ENCODE data around the gene EPHB2. TPM values are rescaled to one million over a fixed set of nuclear protein-coding genes. Genes with fewer than 3 reads are reported as not detected.

Gene EPHB2
- total and polyA plus RNA-seq, 9 donors: 10.7 to 31.7 (median 20.4) TPM

GRCh38 chr1:22821027-22821426 is 110.4 kb downstream of the EPHB2 start:
- H3K27ac ChIP-seq (ENCODE audit: low read length): no peak overlapping the region
- DNase-seq: no peak
- H3K4me3 ChIP-seq (ENCODE audit: low read length): no peak overlapping the region
- H3K27me3 ChIP-seq (ENCODE audit: control insufficient read depth, insufficient read depth, low read length): no peaks in the 10 kb centered on the region
- WGBS (ENCODE audit: insufficient coverage): no CpG with 5 or more reads among the region's 5 CpGs
- no peaks in the 10 kb centered on the region for H3K36me3 ChIP-seq (ENCODE audit: control insufficient read depth, insufficient read depth, low read length)
- H3K4me1 ChIP-seq (ENCODE audit: control insufficient read depth, insufficient read depth, low read length): peaks cover 23% of the 10 kb centered on the region
- H3K9me3 ChIP-seq (replicated peaks; ENCODE audit: control insufficient read depth, low read depth, low read length): no peaks in the 10 kb centered on the region

- 88% methylated on average over 1 of the region's 1 CpG for WGBS (ENCODE audit: insufficient coverage)
- Histone ChIP-seq H3K4me1 (ENCODE audit: control insufficient read depth, insufficient read depth, low read length) (peaks cover 31% of the 10 kb centered on the region), H3K9me3 (replicated peaks; ENCODE audit: control insufficient read depth, low read depth, low read length) (no peaks in the 10 kb centered on the region), H3K36me3 (ENCODE audit: control insufficient read depth, insufficient read depth, low read length) (no peaks in the 10 kb centered on the region), H3K4me3 (ENCODE audit: low read length) (no peak overlapping the region), H3K27ac (ENCODE audit: low read length) (no peak overlapping the region), H3K27me3 (ENCODE audit: control insufficient read depth, insufficient read depth, low read length) (no peaks in the 10 kb centered on the region)
- DNase-seq: no peak
Observed at GRCh38 chr1:22822371-22822770, 111.7 kb downstream of the EPHB2 start.

- no peaks in the 10 kb centered on the region for H3K36me3 ChIP-seq (ENCODE audit: control insufficient read depth, insufficient read depth, low read length)
- H3K4me1 ChIP-seq (ENCODE audit: control insufficient read depth, insufficient read depth, low read length): peaks cover 43% of the 10 kb centered on the region
- no peaks in the 10 kb centered on the region for H3K9me3 ChIP-seq (replicated peaks; ENCODE audit: control insufficient read depth, low read depth, low read length)
- DNase-seq: no peak
- H3K27ac ChIP-seq (ENCODE audit: low read length): no peak overlapping the region
- 84% methylated on average over 8 of the region's 10 CpGs for WGBS (ENCODE audit: insufficient coverage)
- H3K4me3 ChIP-seq (ENCODE audit: low read length): no peak overlapping the region
- no peaks in the 10 kb centered on the region for H3K27me3 ChIP-seq (ENCODE audit: control insufficient read depth, insufficient read depth, low read length)
Observed at GRCh38 chr1:22824466-22824865, 113.8 kb downstream of the EPHB2 start.

GRCh38 chr1:22824975-22825374 is 114.3 kb downstream of the EPHB2 start:
- 89% methylated on average over 2 of the region's 5 CpGs for WGBS (ENCODE audit: insufficient coverage)
- Histone ChIP-seq H3K9me3 (replicated peaks; ENCODE audit: control insufficient read depth, low read depth, low read length) (no peaks in the 10 kb centered on the region), H3K36me3 (ENCODE audit: control insufficient read depth, insufficient read depth, low read length) (no peaks in the 10 kb centered on the region), H3K4me1 (ENCODE audit: control insufficient read depth, insufficient read depth, low read length) (peaks cover 49% of the 10 kb centered on the region), H3K27ac (ENCODE audit: low read length) (no peak overlapping the region), H3K4me3 (ENCODE audit: low read length) (no peak overlapping the region), H3K27me3 (ENCODE audit: control insufficient read depth, insufficient read depth, low read length) (no peaks in the 10 kb centered on the region)
- DNase-seq: no peak

- peaks cover 52% of the 10 kb centered on the region for H3K4me1 ChIP-seq (ENCODE audit: control insufficient read depth, insufficient read depth, low read length)
Observed at GRCh38 chr1:22825486-22826189, 115.0 kb downstream of the EPHB2 start.

GRCh38 chr1:22826604-22827580 is 116.3 kb downstream of the EPHB2 start:
- no peak overlapping the region for H3K4me3 ChIP-seq (ENCODE audit: low read length)
- 36% methylated on average over 8 of the region's 15 CpGs for WGBS (ENCODE audit: insufficient coverage)
- peaks cover 52% of the 10 kb centered on the region for H3K4me1 ChIP-seq (ENCODE audit: control insufficient read depth, insufficient read depth, low read length)
- H3K9me3 ChIP-seq (replicated peaks; ENCODE audit: control insufficient read depth, low read depth, low read length): no peaks in the 10 kb centered on the region
- no peaks in the 10 kb centered on the region for H3K27me3 ChIP-seq (ENCODE audit: control insufficient read depth, insufficient read depth, low read length)
- H3K36me3 ChIP-seq (ENCODE audit: control insufficient read depth, insufficient read depth, low read length): no peaks in the 10 kb centered on the region
- DNase-seq: peak; percentile 88
- H3K27ac ChIP-seq (ENCODE audit: low read length): peak overlapping the region; percentile 81

More at GRCh38 chr1:22825486-22826189, 115.0 kb downstream of the EPHB2 start:
- Histone ChIP-seq H3K27me3 (ENCODE audit: control insufficient read depth, insufficient read depth, low read length) (no peaks in the 10 kb centered on the region), H3K27ac (ENCODE audit: low read length) (peak overlapping the region; percentile 81), H3K36me3 (ENCODE audit: control insufficient read depth, insufficient read depth, low read length) (no peaks in the 10 kb centered on the region), H3K9me3 (replicated peaks; ENCODE audit: control insufficient read depth, low read depth, low read length) (no peaks in the 10 kb centered on the region), H3K4me3 (ENCODE audit: low read length) (no peak overlapping the region)
- whole genome bisulfite sequencing (ENCODE audit: insufficient coverage): 32% methylated on average over 4 of the region's 4 CpGs
- DNase-seq: peak; percentile 64

GRCh38 chr1:22827666-22828483 is 117.2 kb downstream of the EPHB2 start:
- DNase-seq: no peak

GRCh38 chr1:22828484-22829308 is 118.1 kb downstream of the EPHB2 start:
- H3K27ac ChIP-seq (ENCODE audit: low read length): no peak overlapping the region
- H3K36me3 ChIP-seq (ENCODE audit: control insufficient read depth, insufficient read depth, low read length): no peaks in the 10 kb centered on the region
- no peaks in the 10 kb centered on the region for H3K9me3 ChIP-seq (replicated peaks; ENCODE audit: control insufficient read depth, low read depth, low read length)
- peaks cover 52% of the 10 kb centered on the region for H3K4me1 ChIP-seq (ENCODE audit: control insufficient read depth, insufficient read depth, low read length)
- H3K4me3 ChIP-seq (ENCODE audit: low read length): no peak overlapping the region
- DNase-seq: peak; percentile 72
- 58% methylated on average over 12 of the region's 15 CpGs for WGBS (ENCODE audit: insufficient coverage)
- no peaks in the 10 kb centered on the region for H3K27me3 ChIP-seq (ENCODE audit: control insufficient read depth, insufficient read depth, low read length)

More at GRCh38 chr1:22827666-22828483, 117.2 kb downstream of the EPHB2 start:
- Histone ChIP-seq H3K4me3 (ENCODE audit: low read length) (no peak overlapping the region), H3K27me3 (ENCODE audit: control insufficient read depth, insufficient read depth, low read length) (no peaks in the 10 kb centered on the region), H3K36me3 (ENCODE audit: control insufficient read depth, insufficient read depth, low read length) (no peaks in the 10 kb centered on the region), H3K4me1 (ENCODE audit: control insufficient read depth, insufficient read depth, low read length) (peaks cover 52% of the 10 kb centered on the region), H3K9me3 (replicated peaks; ENCODE audit: control insufficient read depth, low read depth, low read length) (no peaks in the 10 kb centered on the region), H3K27ac (ENCODE audit: low read length) (no peak overlapping the region)
- WGBS (ENCODE audit: insufficient coverage): 77% methylated on average over 6 of the region's 9 CpGs

GRCh38 chr1:22829309-22829989 is 118.8 kb downstream of the EPHB2 start:
- 48% methylated on average over 11 of the region's 12 CpGs for WGBS (ENCODE audit: insufficient coverage)

More at GRCh38 chr1:22829309-22829989, 118.8 kb downstream of the EPHB2 start:
- H3K27me3 ChIP-seq (ENCODE audit: control insufficient read depth, insufficient read depth, low read length): no peaks in the 10 kb centered on the region
- H3K9me3 ChIP-seq (replicated peaks; ENCODE audit: control insufficient read depth, low read depth, low read length): no peaks in the 10 kb centered on the region
- H3K27ac ChIP-seq (ENCODE audit: low read length): no peak overlapping the region
- no peak for DNase-seq
- H3K36me3 ChIP-seq (ENCODE audit: control insufficient read depth, insufficient read depth, low read length): no peaks in the 10 kb centered on the region
- peaks cover 52% of the 10 kb centered on the region for H3K4me1 ChIP-seq (ENCODE audit: control insufficient read depth, insufficient read depth, low read length)
- H3K4me3 ChIP-seq (ENCODE audit: low read length): no peak overlapping the region
